GM21786 (cell line): Measurements from ENCODE around the gene ECI1.
"Not testable (repeated sequence)": the region's sequence is repeated elsewhere in the genome, so short reads cannot be mapped to it uniquely, and the experiment has no call there.

Source experiments
- ATAC-seq: cut with Tn5 transposase; IDR thresholded peaks from one replicate; pipeline ENCODE4 v1.9.1; 2021; ENCODE audit not compliant: unreplicated experiment

The ECI1 gene

GRCh38 chr16:2257726-2258125, 6.3 kb upstream of the ECI1 start:
- no peak for ATAC-seq

DNA sequence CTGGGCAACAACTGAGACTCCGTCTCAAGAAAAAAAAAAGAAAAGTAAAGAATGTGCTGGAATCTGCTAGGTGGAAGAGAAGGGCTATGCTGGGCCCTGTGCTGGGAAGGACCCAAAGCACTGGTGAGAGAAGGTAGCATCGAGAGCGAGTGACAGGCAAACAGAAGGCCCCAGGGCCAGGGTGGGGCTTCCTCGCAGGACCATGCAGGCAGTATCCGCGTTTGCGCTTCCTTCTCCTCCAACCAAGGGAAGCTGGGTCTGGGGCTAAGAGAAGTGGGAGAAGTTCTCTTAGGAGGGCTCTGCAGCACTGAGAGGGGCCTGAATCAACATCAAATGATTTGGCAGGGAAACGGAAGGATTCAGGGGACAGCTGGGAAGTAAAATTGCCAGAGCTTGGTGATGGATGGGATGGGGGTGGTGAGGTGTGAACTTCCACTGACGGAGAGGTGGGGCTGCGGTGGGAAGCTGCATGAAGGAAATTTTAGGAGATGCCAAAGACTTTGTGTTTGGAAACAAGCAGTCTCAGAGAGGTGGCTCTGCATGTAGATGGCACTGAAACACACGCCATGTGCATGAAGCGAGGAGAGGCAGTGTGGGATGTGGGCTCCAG, 5.2 kb upstream of the ECI1 start:
- no peak for ATAC-seq

DNA sequence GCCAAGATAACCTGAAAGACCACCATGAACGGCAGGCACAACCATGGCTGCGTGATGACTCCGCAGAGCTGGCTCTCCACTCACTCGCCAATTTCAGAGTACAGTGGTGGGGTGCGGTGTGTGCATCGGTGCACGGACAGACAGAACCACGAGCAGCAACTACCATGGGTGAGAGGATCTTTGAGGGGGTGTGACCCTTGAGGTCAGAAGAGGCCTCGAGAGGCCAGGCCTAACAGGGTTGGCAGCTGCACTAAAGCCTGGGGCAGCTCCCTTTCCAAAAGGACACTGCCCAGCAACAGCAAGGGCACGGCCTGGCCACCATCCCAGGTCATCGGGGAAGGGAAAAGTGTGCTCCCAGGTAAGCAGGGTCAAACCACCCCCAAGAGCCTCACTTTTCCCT, 1.9 kb upstream of the ECI1 start:
- no peak for ATAC-seq

DNA sequence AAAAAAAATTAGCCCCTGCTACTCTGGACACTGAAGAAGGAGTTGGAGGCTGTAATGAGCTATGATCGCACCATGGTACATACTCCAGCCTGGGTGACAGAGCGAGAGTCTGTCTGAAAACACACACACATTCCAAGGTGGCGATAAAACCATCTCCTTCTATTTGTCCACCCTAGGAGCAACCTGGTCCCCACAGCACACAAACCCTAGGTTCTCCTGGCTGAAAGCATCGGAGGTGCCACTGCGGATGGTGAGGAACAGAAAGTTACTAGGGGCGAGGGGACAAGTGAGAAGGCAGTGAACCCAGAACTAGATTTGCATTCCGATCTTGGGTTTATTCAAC, 1.4 kb upstream of the ECI1 start:
- ATAC-seq, result no peak

DNA sequence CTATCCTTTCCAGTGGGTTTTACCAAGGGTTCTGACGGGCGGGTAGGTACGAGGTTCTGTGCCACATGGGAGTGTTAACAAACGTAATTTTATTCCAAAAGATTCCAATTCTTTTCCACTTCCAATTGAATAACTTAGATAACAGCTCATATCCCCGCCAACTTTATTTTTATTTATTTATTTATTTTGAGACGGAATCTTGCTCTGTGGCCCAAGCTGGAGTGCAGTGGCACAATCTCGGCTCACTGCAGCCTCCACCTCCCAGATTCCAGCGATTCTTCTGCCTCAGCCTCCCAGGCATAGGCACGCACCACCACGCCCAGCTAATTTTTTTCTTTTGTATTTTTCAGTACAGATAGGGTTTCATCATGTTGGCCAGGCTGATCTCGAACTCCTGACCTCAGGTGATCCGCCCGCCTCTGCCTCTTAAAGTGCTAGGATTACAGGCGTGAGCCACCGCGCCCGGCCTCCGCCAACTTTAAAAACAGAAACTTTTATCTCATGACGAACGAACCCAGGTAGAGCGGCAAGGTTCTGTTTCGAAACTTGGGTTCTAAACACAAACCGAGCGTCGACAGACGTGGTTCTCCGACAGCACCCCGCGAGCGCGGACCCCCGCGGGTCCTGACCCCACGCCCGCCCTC, 613 bp downstream of the ECI1 start:
- no peak for ATAC-seq

DNA sequence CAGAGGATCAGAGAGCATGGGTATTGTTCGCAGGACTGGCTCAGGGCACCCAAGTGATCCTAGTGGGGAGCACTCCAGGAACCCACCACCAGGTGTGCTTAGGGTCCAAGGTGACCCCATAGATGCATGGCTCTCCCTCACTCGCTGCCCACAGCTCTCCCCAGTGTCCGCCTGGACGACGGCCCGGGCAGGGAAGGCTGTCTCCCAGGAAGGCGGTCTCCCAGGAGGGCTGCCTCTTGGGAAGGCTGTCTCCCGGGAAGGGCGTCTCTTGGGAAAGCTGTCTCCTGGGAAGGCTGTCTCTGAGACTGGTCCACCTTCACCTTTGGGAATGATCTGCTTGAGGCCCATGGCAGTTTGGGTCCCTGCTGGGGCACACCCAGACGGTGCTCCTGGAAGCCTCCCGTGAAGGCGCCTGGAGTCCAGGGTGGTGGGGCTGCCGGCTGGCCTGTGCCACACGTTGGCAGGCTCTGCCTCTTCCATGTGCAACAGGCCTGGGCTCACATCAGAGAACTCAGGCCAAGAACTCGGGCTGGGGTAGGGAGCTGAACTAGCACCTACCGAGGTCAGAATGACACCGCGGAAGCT, 5.0 kb downstream of the ECI1 start:
- ATAC-seq, result no peak

DNA sequence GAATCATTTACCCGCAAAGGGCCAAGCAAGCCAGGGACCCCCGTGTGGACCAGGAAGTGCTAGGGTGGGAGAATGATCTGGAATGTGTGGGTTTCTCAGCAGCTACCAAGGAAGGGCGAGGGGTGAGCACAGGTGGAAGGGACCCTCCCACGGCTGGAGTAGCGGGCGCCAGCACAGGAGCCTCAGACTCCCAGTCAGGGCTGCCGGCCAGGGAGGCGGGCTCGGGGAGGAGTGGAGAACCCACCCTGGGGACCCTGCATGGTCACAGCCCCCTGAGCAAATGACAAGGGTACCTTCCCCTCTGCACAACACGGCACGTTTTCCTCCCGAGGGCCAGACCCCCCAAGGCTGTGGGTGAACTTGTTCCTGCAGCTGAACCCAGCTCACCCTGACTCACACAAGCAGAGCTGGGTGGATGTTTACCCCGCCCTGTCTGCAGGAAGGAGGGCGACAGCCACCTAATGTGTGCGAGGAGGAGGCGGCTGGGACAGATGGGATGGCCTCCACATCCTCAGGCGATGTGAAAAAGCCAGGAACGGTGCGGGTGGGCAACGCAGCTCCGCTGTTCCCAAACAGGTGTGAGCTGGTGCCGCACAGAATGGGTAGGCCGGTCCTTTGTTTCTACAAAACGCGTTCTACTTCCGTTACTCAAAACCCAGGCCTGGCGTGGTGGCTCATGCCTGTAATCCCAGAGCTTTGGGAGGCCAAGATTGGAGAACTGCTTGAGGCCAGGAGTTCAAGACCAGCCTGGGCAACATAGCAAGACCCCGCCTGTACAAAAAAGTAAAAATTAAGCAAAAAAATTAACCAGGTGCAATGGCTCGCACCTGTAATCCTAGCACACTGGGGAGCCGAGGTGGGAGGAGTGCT, 6.2 kb downstream of the ECI1 start:
- ATAC-seq, result no peak

DNA sequence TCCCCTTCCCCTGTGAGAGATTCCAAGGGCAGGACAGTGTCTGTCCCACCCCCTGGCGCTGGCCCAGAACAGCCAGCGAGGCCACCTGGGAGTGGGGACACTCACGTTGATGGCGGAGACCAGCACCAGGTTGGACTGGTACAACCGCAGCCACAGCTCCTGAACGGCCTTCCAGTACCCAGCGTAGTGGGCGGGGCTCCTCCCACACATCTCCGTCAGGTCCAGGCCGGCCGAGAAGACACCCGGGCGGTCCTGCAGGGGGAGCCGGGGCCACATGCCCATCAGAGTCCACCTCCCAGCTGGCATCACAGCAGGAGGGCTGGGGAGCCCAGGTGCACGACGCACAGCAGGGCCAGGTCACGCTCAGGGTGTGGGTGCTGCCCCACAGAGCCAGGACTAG, 7.1 kb downstream of the ECI1 start:
- no peak for ATAC-seq

DNA sequence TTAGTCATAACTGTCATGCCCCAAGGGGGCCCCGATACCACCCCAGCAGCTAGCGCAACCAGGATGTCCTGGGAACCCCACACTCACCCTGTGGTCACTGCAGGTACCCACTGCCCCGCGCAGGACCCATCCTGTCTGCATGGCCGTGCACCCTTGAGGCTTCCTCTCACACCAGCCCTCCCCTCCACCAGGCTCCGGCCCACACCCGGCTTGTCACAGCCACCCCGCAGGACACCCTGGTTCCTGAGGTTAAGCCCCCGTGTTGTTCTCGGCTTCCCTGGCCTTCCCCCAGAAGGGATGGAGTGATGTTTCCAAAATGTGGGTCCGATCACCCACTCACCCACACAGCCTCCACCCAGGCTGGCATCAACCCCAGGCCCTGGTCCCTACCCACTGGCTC, 7.6 kb downstream of the ECI1 start:
- no peak for ATAC-seq

DNA sequence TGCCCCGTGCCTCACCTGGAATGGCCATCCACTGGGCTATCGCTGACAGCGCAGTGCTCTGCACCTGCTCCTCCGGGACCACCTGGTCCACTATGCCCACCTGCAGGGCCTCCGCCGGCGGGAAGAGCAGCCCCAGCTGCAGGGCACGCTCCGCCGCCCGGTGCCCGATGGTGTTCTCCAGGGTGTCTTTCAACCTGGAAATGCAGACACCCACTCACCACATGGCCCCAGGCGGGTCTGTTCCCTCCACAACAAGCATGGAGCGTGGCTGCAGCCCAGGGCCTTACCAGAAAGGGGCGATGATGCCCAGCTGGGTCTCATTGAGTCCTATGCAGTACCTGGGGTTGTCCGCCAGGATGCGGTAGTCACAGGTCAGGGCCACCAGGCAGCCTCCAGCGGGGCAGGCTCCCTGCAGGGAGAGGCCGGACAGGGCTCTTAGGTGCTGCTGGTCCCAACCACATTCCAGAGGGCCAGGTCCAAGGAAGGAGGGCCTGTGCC, 8.3 kb downstream of the ECI1 start:
- ATAC-seq, result no peak

DNA sequence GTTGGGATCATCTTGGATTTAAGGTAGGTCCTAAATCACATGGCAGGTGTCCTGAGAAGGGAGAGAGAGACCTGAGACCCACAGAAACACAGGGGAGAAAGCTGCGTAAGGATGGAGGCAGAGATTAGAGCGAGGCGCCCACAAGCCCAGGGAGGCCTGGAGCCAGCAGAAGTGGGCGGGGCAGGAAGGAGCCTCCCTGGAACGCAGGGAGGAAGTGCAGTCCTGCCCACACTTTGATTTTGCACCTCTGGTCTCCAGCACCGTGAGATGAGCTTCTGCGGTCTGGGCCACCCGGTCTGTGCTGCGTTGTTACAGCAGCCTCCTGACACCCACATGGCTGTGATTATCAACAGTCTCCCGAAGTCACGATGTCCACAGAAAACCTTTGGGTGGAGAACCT, 8.8 kb downstream of the ECI1 start:
- no peak for ATAC-seq

DNA sequence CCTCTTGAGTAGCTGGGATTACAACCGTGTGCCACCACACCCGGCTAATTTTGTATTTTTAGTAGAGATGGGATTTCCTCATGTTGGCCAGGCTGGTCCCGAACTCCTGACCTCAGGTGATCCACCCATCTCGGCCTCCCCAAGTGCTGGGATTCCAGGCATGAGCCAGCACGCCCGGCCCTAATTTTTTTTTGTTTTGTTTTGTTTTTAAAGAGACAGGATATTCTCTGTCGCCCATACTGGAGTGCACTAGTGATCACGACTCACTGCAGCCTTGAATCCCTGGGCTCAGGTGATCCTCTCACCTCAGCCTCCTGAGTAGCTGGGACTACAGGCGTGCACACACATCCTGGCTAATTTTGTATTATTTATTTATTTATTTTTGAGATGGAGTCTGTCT, 11.1 kb downstream of the ECI1 start:
- not testable (repeated sequence) for ATAC-seq

DNA sequence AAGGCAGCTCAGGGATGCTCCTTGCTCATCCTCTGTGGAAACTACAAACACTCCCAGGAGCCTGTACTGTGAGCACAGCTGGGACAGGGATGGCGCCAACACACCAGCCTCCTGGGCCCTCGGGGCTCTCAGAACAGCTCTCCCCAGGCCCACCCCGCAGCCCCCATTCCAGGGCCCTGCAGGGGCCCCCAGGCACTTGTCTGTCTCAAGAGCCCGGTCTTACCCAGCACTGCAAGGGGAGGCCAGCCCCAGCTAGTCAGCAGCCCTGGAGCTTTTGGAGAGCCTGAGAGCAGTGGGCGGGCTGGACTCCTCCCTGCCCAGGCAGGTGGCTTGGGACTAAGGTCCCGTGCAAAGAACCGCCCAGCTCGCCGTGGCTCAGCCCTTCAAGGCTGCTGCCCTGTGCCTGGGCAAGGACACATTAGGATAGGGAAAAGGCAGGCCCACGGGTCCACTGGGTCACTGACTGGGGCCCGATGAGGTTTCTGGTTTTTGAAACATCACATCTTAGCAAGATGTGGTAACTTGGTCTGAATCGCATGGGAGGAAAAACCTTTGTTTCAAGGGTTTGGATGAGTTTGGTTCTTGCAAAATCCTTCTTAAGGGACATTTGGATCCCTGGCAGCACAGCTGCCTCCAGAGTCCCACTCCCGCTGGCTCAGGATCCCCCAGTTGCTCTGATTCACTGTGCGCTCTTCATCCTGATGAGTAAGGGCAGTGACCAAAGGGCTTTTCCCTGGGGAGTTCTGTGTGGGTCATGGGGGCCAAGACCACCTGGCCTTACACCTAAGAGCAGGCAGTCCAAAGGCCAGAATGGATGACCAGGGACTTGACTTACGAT, 12.3 kb downstream of the ECI1 start:
- no peak for ATAC-seq

DNA sequence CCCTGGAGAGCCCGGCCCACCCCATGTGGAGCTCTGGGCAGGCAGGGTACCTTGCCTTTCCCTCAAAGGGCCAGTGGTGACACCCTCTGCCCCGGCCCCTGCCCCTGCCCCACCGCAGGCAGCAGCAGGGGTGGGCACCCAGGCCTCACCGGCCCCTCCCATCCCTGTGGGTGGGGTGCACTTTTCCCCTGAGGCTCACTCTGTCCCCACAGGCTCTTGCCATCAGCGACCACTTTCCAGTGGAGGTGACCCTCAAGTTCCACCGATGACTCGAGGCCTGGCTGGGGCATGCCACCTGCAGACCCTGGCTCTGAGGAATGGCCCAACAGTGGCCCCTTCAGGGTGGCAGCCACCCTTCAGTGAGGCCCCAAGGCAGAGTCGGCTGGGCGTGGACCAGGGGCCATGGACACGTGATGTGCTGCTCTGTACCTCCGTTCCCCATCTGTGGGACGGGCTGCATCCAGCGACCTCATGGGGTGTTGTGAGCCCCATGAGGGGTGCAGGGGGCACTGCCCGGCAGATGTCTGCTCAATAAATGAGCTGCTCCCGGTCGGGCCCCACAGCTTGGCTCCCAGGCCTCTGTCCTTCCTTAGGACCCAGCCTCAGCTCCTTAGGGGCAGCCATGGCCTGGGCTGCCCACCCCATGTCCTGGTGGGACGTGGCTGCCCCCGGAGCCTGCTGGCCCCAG, 13.1 kb downstream of the ECI1 start:
- no peak for ATAC-seq

DNA sequence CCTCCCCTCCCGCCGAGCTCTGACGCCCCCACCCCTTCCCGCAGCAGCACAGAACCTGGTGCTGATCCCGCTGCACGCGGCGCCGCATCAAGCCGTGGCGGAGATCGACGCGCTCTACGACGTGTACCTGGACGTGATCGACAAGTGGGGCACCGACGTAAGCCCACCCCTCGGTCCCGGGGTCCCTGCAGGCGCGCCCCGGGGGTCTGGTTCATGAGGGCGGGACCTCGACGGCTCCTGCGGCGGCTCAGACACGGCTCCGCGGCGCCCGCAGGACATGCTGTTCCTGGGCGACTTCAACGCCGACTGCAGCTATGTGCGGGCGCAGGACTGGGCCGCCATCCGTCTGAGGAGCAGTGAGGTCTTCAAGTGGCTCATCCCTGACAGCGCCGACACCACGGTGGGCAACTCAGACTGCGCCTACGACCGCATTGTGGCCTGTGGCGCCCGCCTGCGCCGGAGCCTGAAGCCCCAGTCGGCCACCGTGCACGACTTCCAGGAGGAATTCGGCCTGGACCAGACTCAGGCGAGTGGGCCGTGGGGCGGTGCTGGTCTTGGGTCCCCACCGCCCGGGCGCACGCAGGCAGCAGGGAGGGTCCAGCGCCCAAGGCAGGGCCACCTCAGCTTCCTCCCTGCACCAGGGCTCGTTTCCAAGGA, 13.8 kb downstream of the ECI1 start:
- ATAC-seq, result no peak

- no peak for ATAC-seq
Measured at GRCh38 chr16:2237102-2237482, 14.3 kb downstream of the ECI1 start.

DNA sequence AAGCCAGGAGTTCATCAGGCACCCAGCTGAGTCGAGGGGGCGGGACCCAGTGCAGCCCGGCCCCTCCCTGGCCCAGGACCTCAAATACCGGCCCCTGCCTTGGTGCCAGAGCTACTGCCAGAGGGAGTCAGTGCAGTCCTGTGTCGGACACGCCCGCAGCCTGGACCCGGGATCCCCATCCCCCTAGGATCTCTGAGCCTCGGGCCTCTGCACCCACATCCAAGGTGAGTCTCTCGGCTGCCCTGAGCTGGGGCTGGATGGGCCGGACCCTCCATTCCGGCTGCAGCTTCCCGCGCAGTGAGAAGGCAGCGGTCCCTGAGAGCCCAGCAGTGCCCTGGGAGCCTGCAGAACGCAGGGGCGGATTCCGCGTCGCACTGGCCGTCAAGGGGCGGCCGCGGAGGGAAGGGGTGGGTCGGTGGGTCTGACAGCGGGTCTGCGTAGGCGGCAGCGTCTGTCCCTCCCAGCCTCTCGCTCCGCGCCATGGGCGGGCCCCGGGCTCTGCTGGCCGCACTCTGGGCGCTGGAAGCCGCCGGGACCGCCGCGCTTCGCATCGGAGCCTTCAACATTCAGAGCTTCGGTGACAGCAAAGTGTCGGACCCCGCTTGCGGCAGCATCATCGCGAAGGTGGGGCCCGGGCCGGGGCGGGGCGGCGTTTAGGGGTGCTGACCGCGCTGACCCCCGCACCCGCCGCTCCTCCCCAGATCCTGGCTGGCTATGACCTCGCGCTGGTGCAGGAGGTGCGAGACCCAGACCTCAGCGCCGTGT, 14.9 kb downstream of the ECI1 start, which contains the start of gene DNASE1L2:
TSS of gene DNASE1L2 (plus strand) at position 108 of the 765 bp plus-strand sequence. CDS start at position 481, 373 bp downstream.
- ATAC-seq, result no peak

DNA sequence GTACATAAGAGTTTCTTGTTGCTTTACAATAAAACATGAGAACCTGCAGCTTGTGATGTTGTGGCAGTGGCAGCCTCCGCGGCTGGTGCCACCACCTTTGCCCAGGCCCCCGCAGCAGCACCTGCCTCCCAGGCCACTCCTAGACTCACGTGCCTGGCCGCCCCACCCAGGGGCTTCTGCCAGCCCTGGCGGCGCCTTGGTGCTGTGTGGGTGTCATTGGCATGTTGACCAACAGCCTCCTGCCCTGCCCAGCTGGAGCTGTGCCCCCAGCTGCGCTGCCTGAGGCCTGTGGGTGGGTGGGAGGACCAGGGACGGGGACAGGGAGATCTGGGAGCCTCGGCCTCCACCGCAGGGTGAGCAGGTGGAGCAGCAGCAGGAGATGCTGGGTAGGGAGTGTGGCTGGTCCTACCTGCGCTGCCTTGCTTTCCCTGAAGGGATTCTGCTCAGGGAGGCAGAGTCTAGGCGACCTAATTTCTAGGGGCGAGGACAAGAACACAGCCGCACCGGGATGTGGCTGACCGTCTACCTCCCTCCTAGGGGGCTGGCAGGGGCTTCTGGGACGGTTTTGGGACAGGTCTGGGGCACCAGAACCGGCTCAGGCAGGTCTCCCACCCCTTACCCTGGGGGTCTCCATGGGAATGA, 15.6 kb downstream of the ECI1 start:
- no peak for ATAC-seq
